PC-9 (cell line): ENCODE measurements around the gene IGSF21. TPM values are rescaled to one million over a fixed set of nuclear protein-coding genes. Genes with fewer than 3 reads are reported as not detected.

Source experiments
- BruUV-seq: library from RNA; stranded (reverse); fragments of 400-500 nt; replicated peaks from 2 replicates; lab custom pipeline; 2021; lab: Mats Ljungman, UMichigan
- CTCF ChIA-PET: fragments of 300-600 bp; sonication (Branson Sonifier 250); formaldehyde crosslinking; loops from one replicate; lab custom pipeline; 2022; ENCODE audit warnings: antibody characterized with exemption; lab: Charles Lee
- POLR2A ChIA-PET: fragments of 300-600 bp; sonication (Branson Sonifier 250); formaldehyde crosslinking; loops from one replicate; lab custom pipeline; 2022; ENCODE audit warnings: antibody characterized with exemption; ENCODE audit not compliant: unreplicated experiment; lab: Charles Lee
- DNase-seq, 2 experiments: peaks; one replicate each; pipeline versions ENCODE4 v3.0.0 to v3.0.0-alpha.2; 2015 to 2022; ENCODE audit warnings: mixed read lengths in 1 of 2
- H2AFZ ChIP-seq: fragments of 200-600 bp; sonication (generic); 2 replicates; pipeline ENCODE4 v1.8.1; 2017; ENCODE audit warnings: antibody characterized with exemption
- H3F3A ChIP-seq: fragments of 200-600 bp; sonication (generic); 2 replicates; pipeline ENCODE4 v1.8.1; 2017; ENCODE audit warnings: antibody characterized with exemption, mild to moderate bottlenecking, low read depth; ENCODE audit not compliant: insufficient read depth
- H3K27ac ChIP-seq: fragments of 200-600 bp; sonication (generic); 2 replicates; pipeline ENCODE4 v1.6.1; 2016; ENCODE audit warnings: mixed run types
- H3K27me3 ChIP-seq: fragments of 200-600 bp; sonication (generic); 2 replicates; pipeline ENCODE4 v1.6.1; 2016; ENCODE audit warnings: low read depth, mixed run types; ENCODE audit not compliant: insufficient read depth
- H3K36me3 ChIP-seq: fragments of 200-600 bp; sonication (generic); 2 replicates; pipeline ENCODE4 v1.6.1; 2016; ENCODE audit warnings: low read depth, mixed run types
- H3K4me1 ChIP-seq: fragments of 200-600 bp; sonication (generic); replicated peaks from 2 replicates; pipeline ENCODE4 v1.6.1; 2016; ENCODE audit warnings: mixed run types; ENCODE audit not compliant: insufficient read depth
- H3K4me2 ChIP-seq: fragments of 200-600 bp; sonication (generic); 2 replicates; pipeline ENCODE4 v1.6.1; 2017; ENCODE audit warnings: mixed run types
- H3K4me3 ChIP-seq: fragments of 200-600 bp; sonication (generic); 2 replicates; pipeline ENCODE4 v1.6.1; 2016; ENCODE audit warnings: mixed run types
- H3K79me2 ChIP-seq: fragments of 200-600 bp; sonication (generic); 2 replicates; pipeline ENCODE4 v1.6.1; 2017; ENCODE audit warnings: low read depth, mixed run types
- H3K9me2 ChIP-seq: fragments of 200-600 bp; sonication (generic); 2 replicates; pipeline ENCODE4 v1.8.1; 2017; ENCODE audit warnings: mild to moderate bottlenecking; ENCODE audit not compliant: insufficient read depth
- H3K9me3 ChIP-seq: fragments of 200-600 bp; sonication (generic); 2 replicates; pipeline ENCODE4 v1.8.1; 2016; ENCODE audit warnings: low read depth; ENCODE audit not compliant: insufficient read depth
- H4K20me1 ChIP-seq: fragments of 200-600 bp; sonication (generic); 2 replicates; pipeline ENCODE4 v1.8.1; 2017; ENCODE audit not compliant: insufficient read depth
- CTCF ChIP-seq: fragments of 200-600 bp; sonication (generic); conservative IDR thresholded peaks from 2 replicates; pipeline ENCODE4 v1.6.1; 2017; ENCODE audit warnings: mixed run types, antibody characterized with exemption, mild to moderate bottlenecking, moderate library complexity
- EZH2 ChIP-seq: fragments of 200-600 bp; sonication (generic); IDR thresholded peaks from 2 replicates; pipeline ENCODE4 v1.8.0; 2017; ENCODE audit warnings: antibody characterized with exemption, low read depth
- intact Hi-C: fragments of 100-400 bp; cut with micrococcal nuclease; formaldehyde crosslinking; loops from one replicate; pipeline ENCODE4 v1.10.0; 2022; ENCODE audit not compliant: unreplicated experiment
- total RNA-seq: library from RNA; stranded (reverse); gene quantifications from 2 replicates; pipeline ENCODE4 v1.2.3, GENCODE V29; 2021

The IGSF21 gene
- total RNA-seq, 1 experiment from 2014 or later, result not detected

GRCh38 chr1:18347559-18347958, 240.0 kb downstream of the IGSF21 start:
- DNase-seq, result no peak
- Histone ChIP-seq H3K36me3 (no peaks in the 10 kb centered on the region), H2AFZ (no peak overlapping the region), H3K9me3 (no peaks in the 10 kb centered on the region), H3K27ac (no peak overlapping the region), H3K4me1 (no peaks in the 10 kb centered on the region), H3K4me2 (no peak overlapping the region), H3K79me2 (no peaks in the 10 kb centered on the region), H3K9me2 (no peaks in the 10 kb centered on the region), H4K20me1 (no peaks in the 10 kb centered on the region), H3K4me3 (no peak overlapping the region), H3K27me3 (peaks cover 16% of the 10 kb centered on the region), H3F3A (no peaks in the 10 kb centered on the region)
- POLR2A ChIA-PET, result no interaction called here
- no TSS peak for BruUV-seq
- intact Hi-C loops, result no loop called here
- CTCF ChIA-PET, result interaction anchor here (0.5 kb wide), 1 partner anchor 567 kb away, joined by 5 read pairs; no protein-coding TSS in a partner anchor
- no peak for TF ChIP-seq CTCF
- no peak for TF ChIP-seq EZH2

GRCh38 chr1:18348354-18348753, 240.8 kb downstream of the IGSF21 start:
- ChIA-PET CTCF (interaction anchor here (0.5 kb wide), 1 partner anchor 568 kb away, joined by 5 read pairs; no protein-coding TSS in a partner anchor), POLR2A (no interaction called here)
- H3K9me2 ChIP-seq, result no peaks in the 10 kb centered on the region
- DNase-seq, result no peak
- H3K4me1 ChIP-seq, result no peaks in the 10 kb centered on the region
- BruUV-seq, result no TSS peak
- H3K9me3 ChIP-seq, result no peaks in the 10 kb centered on the region
- no peak overlapping the region for H3K27ac ChIP-seq
- H3K4me2 ChIP-seq, result no peak overlapping the region
- no peaks in the 10 kb centered on the region for H4K20me1 ChIP-seq
- no peaks in the 10 kb centered on the region for H3K36me3 ChIP-seq
- H3K4me3 ChIP-seq, result no peak overlapping the region
- no peak overlapping the region for H2AFZ ChIP-seq
- no peaks in the 10 kb centered on the region for H3F3A ChIP-seq
- intact Hi-C loops, result no loop called here
- no peaks in the 10 kb centered on the region for H3K79me2 ChIP-seq
- no peak for TF ChIP-seq EZH2
- no peak for TF ChIP-seq CTCF
- peaks cover 23% of the 10 kb centered on the region for H3K27me3 ChIP-seq

- intact Hi-C loops, result no loop called here
- Histone ChIP-seq H3F3A (no peaks in the 10 kb centered on the region), H3K79me2 (no peaks in the 10 kb centered on the region), H3K4me1 (no peaks in the 10 kb centered on the region), H3K27ac (no peak overlapping the region), H2AFZ (no peak overlapping the region), H3K9me2 (no peaks in the 10 kb centered on the region), H4K20me1 (no peaks in the 10 kb centered on the region), H3K9me3 (no peaks in the 10 kb centered on the region), H3K4me2 (no peak overlapping the region), H3K4me3 (no peak overlapping the region), H3K27me3 (peaks cover 44% of the 10 kb centered on the region), H3K36me3 (no peaks in the 10 kb centered on the region)
- no TSS peak for BruUV-seq
- TF ChIP-seq EZH2 (no peak), CTCF (no peak)
- POLR2A ChIA-PET, result no interaction called here
- DNase-seq, result no peak
- CTCF ChIA-PET, result no interaction called here
These were observed 243.1 kb downstream of the IGSF21 start for GRCh38 chr1:18350747-18351146.
